ENCODE data around the gene SLC5A10.

DNA sequence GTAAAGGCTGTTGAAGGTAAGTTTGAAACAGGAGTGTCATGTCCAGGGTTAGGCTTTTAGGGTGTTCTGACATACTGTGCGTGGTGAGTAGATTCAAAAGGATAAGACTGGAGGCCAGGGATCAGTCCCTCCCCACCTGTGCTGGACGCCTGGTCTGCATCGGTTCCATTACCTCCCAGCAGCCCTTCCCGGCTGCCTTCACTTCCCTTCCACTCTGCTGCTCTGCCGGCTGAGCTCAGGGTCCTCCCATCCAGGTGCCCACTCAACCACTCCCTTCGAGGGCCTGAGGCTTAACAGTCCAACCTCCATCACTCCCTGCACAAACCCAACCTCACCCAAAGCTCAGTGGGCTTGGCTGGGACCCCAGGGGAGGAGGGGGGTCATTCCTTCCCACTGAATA, 4.1 kb upstream of the SLC5A10 start:
- TF ChIP-seq POLR2A (IDR thresholded peaks at IDR 0.05): no peak
- TF ChIP-seq, protein P1, sequence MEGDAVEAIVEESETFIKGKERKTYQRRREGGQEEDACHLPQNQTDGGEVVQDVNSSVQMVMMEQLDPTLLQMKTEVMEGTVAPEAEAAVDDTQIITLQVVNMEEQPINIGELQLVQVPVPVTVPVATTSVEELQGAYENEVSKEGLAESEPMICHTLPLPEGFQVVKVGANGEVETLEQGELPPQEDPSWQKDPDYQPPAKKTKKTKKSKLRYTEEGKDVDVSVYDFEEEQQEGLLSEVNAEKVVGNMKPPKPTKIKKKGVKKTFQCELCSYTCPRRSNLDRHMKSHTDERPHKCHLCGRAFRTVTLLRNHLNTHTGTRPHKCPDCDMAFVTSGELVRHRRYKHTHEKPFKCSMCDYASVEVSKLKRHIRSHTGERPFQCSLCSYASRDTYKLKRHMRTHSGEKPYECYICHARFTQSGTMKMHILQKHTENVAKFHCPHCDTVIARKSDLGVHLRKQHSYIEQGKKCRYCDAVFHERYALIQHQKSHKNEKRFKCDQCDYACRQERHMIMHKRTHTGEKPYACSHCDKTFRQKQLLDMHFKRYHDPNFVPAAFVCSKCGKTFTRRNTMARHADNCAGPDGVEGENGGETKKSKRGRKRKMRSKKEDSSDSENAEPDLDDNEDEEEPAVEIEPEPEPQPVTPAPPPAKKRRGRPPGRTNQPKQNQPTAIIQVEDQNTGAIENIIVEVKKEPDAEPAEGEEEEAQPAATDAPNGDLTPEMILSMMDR (IDR thresholded peaks at IDR 0.05): no peak

Measured in ovary (tissue), 3 donors.